SK-N-SH (cell line): Measurements from ENCODE around the gene TOX2. TPM values are rescaled to one million over a fixed set of nuclear protein-coding genes. Genes with fewer than 3 reads are reported as not detected.

ENCODE experiments used
- CTCF ChIA-PET: fragments of 300-600, 350-600 bp; formaldehyde crosslinking; extraction: SDS; loops from one replicate; lab custom pipeline; 2021; lab: Yijun Ruan, JAX
- POLR2A ChIA-PET: fragments of 350-600 bp; sonication (Branson Sonifier 250); formaldehyde crosslinking; extraction: SDS; loops from one replicate; lab custom pipeline; 2020; ENCODE audit warnings: antibody characterized with exemption, inconsistent platforms; lab: Yijun Ruan, JAX
- DNase-seq: peaks from one replicate; pipeline ENCODE4 v3.0.0; 2012
- H2AFZ ChIP-seq: fragments of 200-600 bp; sonication (generic); 2 replicates; pipeline ENCODE4 v1.8.1; 2016; ENCODE audit warnings: antibody characterized with exemption, mild to moderate bottlenecking, low read depth
- H3F3A ChIP-seq: fragments of 200-600 bp; sonication (generic); replicated peaks from 2 replicates; pipeline ENCODE3; 2016; ENCODE audit warnings: antibody characterized with exemption, mild to moderate bottlenecking; ENCODE audit not compliant: insufficient read depth
- H3K27ac ChIP-seq, 2 experiments: fragments of 200-500 bp in 1 of 2; fragments of 200-600 bp in 1 of 2; sonication (Bioruptor generic) in 1 of 2; sonication (generic), shearing (Covaris generic) in 1 of 2; 2 replicates each; pipeline versions ENCODE4 v1.5.1 to v1.6.1; 2014 to 2016; ENCODE audit warnings: low read depth in 2 of 2, inconsistent platforms in 1 of 2, low read length in 1 of 2, mild to moderate bottlenecking in 1 of 2, mixed read lengths in 1 of 2
- H3K27me3 ChIP-seq: fragments of 200-600 bp; sonication (generic), shearing (Covaris generic); 2 replicates; pipeline ENCODE4 v1.6.1; 2016; ENCODE audit warnings: mixed run types; ENCODE audit not compliant: insufficient read depth
- H3K36me3 ChIP-seq, 2 experiments: fragments of 200-500 bp in 1 of 2; fragments of 200-600 bp in 1 of 2; sonication (Bioruptor generic) in 1 of 2; sonication (generic) in 1 of 2; replicated peaks in 1 of 2; 2 replicates each; pipeline versions ENCODE3 to v1.5.1; 2014 to 2016; ENCODE audit warnings: low read length in 1 of 2, mild to moderate bottlenecking in 1 of 2; ENCODE audit not compliant: insufficient read depth in 2 of 2, control insufficient read depth in 1 of 2
- H3K4me1 ChIP-seq, 2 experiments: fragments of 200-500 bp in 1 of 2; fragments of 200-600 bp in 1 of 2; sonication (Bioruptor generic) in 1 of 2; sonication (generic), shearing (Covaris generic) in 1 of 2; 2 replicates each; pipeline versions ENCODE4 v1.5.1 to v1.6.1; 2014 to 2016; ENCODE audit warnings: low read depth in 1 of 2, low read length in 1 of 2, mixed run types in 1 of 2; ENCODE audit not compliant: insufficient read depth in 2 of 2, control insufficient read depth in 1 of 2
- H3K4me2 ChIP-seq: fragments of 200-600 bp; sonication (generic), shearing (Covaris generic); 2 replicates; pipeline ENCODE4 v1.6.1; 2017; ENCODE audit warnings: mixed run types
- H3K4me3 ChIP-seq, 2 experiments: fragments of 200-500 bp in 1 of 2; fragments of 200-600 bp in 1 of 2; sonication (Bioruptor generic) in 1 of 2; sonication (generic), shearing (Covaris generic) in 1 of 2; 2 replicates each; pipeline versions ENCODE4 v1.5.1 to v1.8.1; 2014 to 2016; ENCODE audit warnings: low read depth in 2 of 2, inconsistent platforms in 1 of 2, low read length in 1 of 2, mild to moderate bottlenecking in 1 of 2, mixed read lengths in 1 of 2, moderate library complexity in 1 of 2
- H3K79me2 ChIP-seq: fragments of 200-600 bp; sonication (generic); 2 replicates; pipeline ENCODE4 v1.8.1; 2017; ENCODE audit warnings: mild to moderate bottlenecking; ENCODE audit not compliant: insufficient read depth
- H3K9ac ChIP-seq: fragments of 200-600 bp; sonication (generic); 2 replicates; pipeline ENCODE4 v1.6.1; 2017; ENCODE audit warnings: mixed run types
- H3K9me2 ChIP-seq: fragments of 200-600 bp; sonication (generic); 2 replicates; pipeline ENCODE4 v1.6.1; 2017; ENCODE audit warnings: mixed run types
- H3K9me3 ChIP-seq: fragments of 200-600 bp; sonication (generic); 2 replicates; pipeline ENCODE4 v1.6.1; 2017; ENCODE audit warnings: mixed run types, mild to moderate bottlenecking, moderate library complexity
- H4K20me1 ChIP-seq: fragments of 200-600 bp; sonication (generic); 2 replicates; pipeline ENCODE4 v1.6.1; 2017; ENCODE audit warnings: mild to moderate bottlenecking, mixed run types; ENCODE audit not compliant: insufficient read depth
- CHD2 ChIP-seq: fragments of 150-350 bp; IDR thresholded peaks from 2 replicates; pipeline ENCODE4 v1.6.1; 2018; ENCODE audit warnings: low read length; ENCODE audit not compliant: partially characterized antibody
- CTCF ChIP-seq: fragments of 200-600 bp; sonication (generic); IDR thresholded peaks from 2 replicates; pipeline ENCODE4 v1.6.1; 2017; ENCODE audit warnings: antibody characterized with exemption, mild to moderate bottlenecking, moderate library complexity
- ELF1 ChIP-seq: IDR thresholded peaks from 2 replicates; pipeline ENCODE4 v1.4.0; 2012
- EP300 ChIP-seq, 2 experiments: IDR thresholded peaks; 2 replicates each; pipeline versions ENCODE4 v1.4.0 to v1.6.1; 2012; ENCODE audit warnings: borderline replicate concordance in 1 of 2, low read depth in 1 of 2, low read length in 1 of 2
- EZH2phosphoT487 ChIP-seq: fragments of 200-600 bp; sonication (generic); IDR thresholded peaks from 2 replicates; pipeline ENCODE4 v1.6.1; 2017; ENCODE audit warnings: low read depth, mixed run types, mild to moderate bottlenecking, antibody characterized with exemption, moderate library complexity, borderline replicate concordance
- FOSL2 ChIP-seq: IDR thresholded peaks from 2 replicates; pipeline ENCODE4 v1.4.0; 2012; ENCODE audit warnings: low read depth, mild to moderate bottlenecking, moderate library complexity, borderline replicate concordance
- FOXJ3 ChIP-seq: sonication (generic); formaldehyde crosslinking; IDR thresholded peaks from 2 replicates; pipeline ENCODE4 v1.5.1; 2020; ENCODE audit warnings: mild to moderate bottlenecking, missing genetic modification reagents
- FOXM1 ChIP-seq: IDR thresholded peaks from 2 replicates; pipeline ENCODE4 v1.4.0; 2012; ENCODE audit warnings: low read depth, mild to moderate bottlenecking
- GABPA ChIP-seq: IDR thresholded peaks from 2 replicates; pipeline ENCODE4 v1.4.0; 2012; ENCODE audit warnings: low read depth, mild to moderate bottlenecking
- GATA2 ChIP-seq: sonication (generic); formaldehyde crosslinking; IDR thresholded peaks from 2 replicates; pipeline ENCODE4 v1.5.0; 2020; ENCODE audit warnings: mild to moderate bottlenecking, missing genetic modification reagents
- JUND ChIP-seq: IDR thresholded peaks from 2 replicates; pipeline ENCODE4 v1.4.0; 2012
- MEF2A ChIP-seq: IDR thresholded peaks from 2 replicates; pipeline ENCODE4 v1.4.0; 2012; ENCODE audit warnings: low read depth, borderline replicate concordance
- NFIC ChIP-seq: IDR thresholded peaks from 2 replicates; pipeline ENCODE4 v1.4.0; 2012; ENCODE audit warnings: borderline replicate concordance
- POLR2AphosphoS5 ChIP-seq: IDR thresholded peaks from 2 replicates; pipeline ENCODE4 v1.6.1; 2012; ENCODE audit warnings: low read depth, low read length
- RAD21 ChIP-seq: IDR thresholded peaks from 2 replicates; pipeline ENCODE4 v1.6.1; 2012; ENCODE audit warnings: mild to moderate bottlenecking, low read length
- RCOR1 ChIP-seq: fragments of 150-350 bp; IDR thresholded peaks from 2 replicates; pipeline ENCODE4 v1.6.1; 2017; ENCODE audit warnings: antibody characterized with exemption, low read length
- RFX5 ChIP-seq: IDR thresholded peaks from 2 replicates; pipeline ENCODE4 v1.6.1; 2012; ENCODE audit warnings: mild to moderate bottlenecking, improper control_type of control experiment, low read length
- RXRA ChIP-seq: IDR thresholded peaks from 2 replicates; pipeline ENCODE4 v1.4.0; 2012; ENCODE audit warnings: low read depth, mild to moderate bottlenecking, borderline replicate concordance
- SIN3A ChIP-seq: IDR thresholded peaks from 2 replicates; pipeline ENCODE4 v1.6.1; 2012; ENCODE audit warnings: low read depth, mild to moderate bottlenecking, low read length, moderate library complexity, borderline replicate concordance
- SMC3 ChIP-seq: IDR thresholded peaks from 2 replicates; pipeline ENCODE4 v1.6.1; 2012; ENCODE audit warnings: low read depth, low read length, improper control_type of control experiment
- TAF1 ChIP-seq: IDR thresholded peaks from 2 replicates; pipeline ENCODE4 v1.6.1; 2012; ENCODE audit warnings: low read depth, mild to moderate bottlenecking, low read length, moderate library complexity, borderline replicate concordance
- TCF12 ChIP-seq: IDR thresholded peaks from 2 replicates; pipeline ENCODE4 v1.4.0; 2012
- TEAD4 ChIP-seq: IDR thresholded peaks from 2 replicates; pipeline ENCODE4 v1.4.0; 2012; ENCODE audit warnings: mild to moderate bottlenecking, borderline replicate concordance; ENCODE audit not compliant: insufficient read depth
- YY1 ChIP-seq: IDR thresholded peaks from 2 replicates; pipeline ENCODE4 v1.4.0; 2012; ENCODE audit warnings: low read depth, mild to moderate bottlenecking
- WGBS: methylation state at CpG from one replicate; pipeline ENCODE4 v1.1.6; 2017; ENCODE audit warnings: low lambda C conversion rate; 5-methylcytosine and 5-hydroxymethylcytosine counted together
- polyA plus RNA-seq, 3 experiments: library from polyadenylated mRNA; depleted of rRNA; stranded (reverse); fragments of >200 nt; gene quantifications; 2 replicates each; pipeline ENCODE4 v1.2.3, GENCODE V29; 2012
- TF ChIP-seq, protein P1 (sequence below): IDR thresholded peaks from 2 replicates; pipeline ENCODE4 v1.4.0; 2012; ENCODE audit warnings: low read depth, borderline replicate concordance
- TF ChIP-seq, protein P2 (sequence below): IDR thresholded peaks from 2 replicates; pipeline ENCODE4; 2012
- TF ChIP-seq, protein P3 (sequence below): fragments of 150-350 bp; IDR thresholded peaks from 2 replicates; pipeline ENCODE4 v1.6.1; 2016; ENCODE audit warnings: mild to moderate bottlenecking, low read depth, low read length

Gene TOX2
- polyA plus RNA-seq, 1 of the 3 experiments (the other 2 are of a cell fraction): 15.4 TPM

- TF ChIP-seq, protein P1, sequence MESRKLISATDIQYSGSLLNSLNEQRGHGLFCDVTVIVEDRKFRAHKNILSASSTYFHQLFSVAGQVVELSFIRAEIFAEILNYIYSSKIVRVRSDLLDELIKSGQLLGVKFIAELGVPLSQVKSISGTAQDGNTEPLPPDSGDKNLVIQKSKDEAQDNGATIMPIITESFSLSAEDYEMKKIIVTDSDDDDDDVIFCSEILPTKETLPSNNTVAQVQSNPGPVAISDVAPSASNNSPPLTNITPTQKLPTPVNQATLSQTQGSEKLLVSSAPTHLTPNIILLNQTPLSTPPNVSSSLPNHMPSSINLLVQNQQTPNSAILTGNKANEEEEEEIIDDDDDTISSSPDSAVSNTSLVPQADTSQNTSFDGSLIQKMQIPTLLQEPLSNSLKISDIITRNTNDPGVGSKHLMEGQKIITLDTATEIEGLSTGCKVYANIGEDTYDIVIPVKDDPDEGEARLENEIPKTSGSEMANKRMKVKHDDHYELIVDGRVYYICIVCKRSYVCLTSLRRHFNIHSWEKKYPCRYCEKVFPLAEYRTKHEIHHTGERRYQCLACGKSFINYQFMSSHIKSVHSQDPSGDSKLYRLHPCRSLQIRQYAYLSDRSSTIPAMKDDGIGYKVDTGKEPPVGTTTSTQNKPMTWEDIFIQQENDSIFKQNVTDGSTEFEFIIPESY: no peak
- no peak for TF ChIP-seq MEF2A
- no peak for TF ChIP-seq FOXM1
Observed at GRCh38 chr20:43974695-43975094, 60.0 kb downstream of the TOX2 start (continued).

DNA sequence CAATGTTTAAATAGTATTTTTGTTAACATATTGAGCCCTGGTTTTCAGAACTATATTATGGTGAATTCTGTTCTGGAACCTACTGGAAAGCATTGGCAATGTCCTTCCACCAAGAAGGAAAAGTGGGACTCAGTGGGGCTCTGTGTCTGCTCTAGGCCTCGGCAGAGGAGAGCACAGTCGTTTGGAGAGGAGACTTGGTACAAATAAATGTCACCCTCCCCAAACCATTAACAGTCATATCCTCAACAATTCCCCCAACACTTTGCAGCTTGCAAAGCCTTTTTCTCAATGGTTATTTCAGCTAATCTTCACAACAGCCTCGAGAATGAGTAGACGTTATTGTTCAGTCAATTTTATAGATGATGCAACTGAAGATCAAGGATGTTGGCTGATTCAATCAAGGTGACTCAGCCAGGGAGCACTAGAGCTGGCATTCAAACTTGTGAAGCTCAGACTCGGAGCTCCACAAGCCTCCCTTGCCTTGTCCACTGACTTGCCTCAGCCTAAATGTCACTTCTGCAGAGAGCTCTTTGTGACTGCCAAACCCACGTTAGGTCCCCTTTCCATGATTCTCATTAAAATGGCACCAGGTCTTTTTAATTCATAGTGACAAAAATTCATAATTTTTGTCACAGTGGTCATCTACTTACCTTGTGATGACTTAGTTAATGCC is 60.6 kb downstream of the TOX2 start:
- H3K4me2 ChIP-seq: no peak overlapping the region
- H3K9ac ChIP-seq: no peak overlapping the region; the same call in 1 of the 2 replicates
- no peaks in the 10 kb centered on the region for H3F3A ChIP-seq
- no peaks in the 10 kb centered on the region for H4K20me1 ChIP-seq
- no peak for DNase-seq
- H3K27ac ChIP-seq: peak overlapping the region in 1 of 2 experiments; percentile 75; a peak in 2 of 4 replicates
- no peak overlapping the region for H2AFZ ChIP-seq
- no peaks in the 10 kb centered on the region for H3K27me3 ChIP-seq
- ChIA-PET CTCF (interaction anchor here (0.7 kb wide), 1 partner anchor 13 kb away, joined by 3 read pairs; no protein-coding TSS in a partner anchor), POLR2A (no interaction called here)
- H3K4me3 ChIP-seq: no peak overlapping the region
- no peaks in the 10 kb centered on the region for H3K9me2 ChIP-seq
- peaks cover 0 to 6% of the 10 kb centered on the region in 2 experiments; a peak in 1 of 4 replicates for H3K4me1 ChIP-seq
- 48% methylated on average over 6 of the region's 6 CpGs for WGBS
- H3K9me3 ChIP-seq: no peaks in the 10 kb centered on the region
- no peaks in the 10 kb centered on the region for H3K79me2 ChIP-seq
- no peaks in the 10 kb centered on the region for H3K36me3 ChIP-seq
- TF ChIP-seq FOSL2 (peak; percentile 71), RFX5 (no peak), ELF1 (no peak), CHD2 (no peak), JUND (peak; percentile 62; the same call in 1 of the 2 replicates), RCOR1 (no peak), TCF12 (peak; percentile 33), GATA2 (CRISPR knock-in tag) (no peak), EP300 (IDR thresholded peaks at IDR 0.05; ENCODE audit: borderline replicate concordance in 1 of 2, low read depth in 1 of 2, low read length in 1 of 2) (peak in 1 of 2 experiments; percentile 57; a peak in 1 of 4 replicates), RAD21 (no peak), FOXM1 (no peak), EZH2phosphoT487 (no peak), YY1 (no peak), CTCF (no peak), SIN3A (no peak), GABPA (no peak), POLR2AphosphoS5 (no peak), NFIC (no peak), TAF1 (no peak), TEAD4 (no peak), FOXJ3 (CRISPR knock-in tag) (no peak), SMC3 (no peak), RXRA (no peak)
- TF ChIP-seq, protein P2, sequence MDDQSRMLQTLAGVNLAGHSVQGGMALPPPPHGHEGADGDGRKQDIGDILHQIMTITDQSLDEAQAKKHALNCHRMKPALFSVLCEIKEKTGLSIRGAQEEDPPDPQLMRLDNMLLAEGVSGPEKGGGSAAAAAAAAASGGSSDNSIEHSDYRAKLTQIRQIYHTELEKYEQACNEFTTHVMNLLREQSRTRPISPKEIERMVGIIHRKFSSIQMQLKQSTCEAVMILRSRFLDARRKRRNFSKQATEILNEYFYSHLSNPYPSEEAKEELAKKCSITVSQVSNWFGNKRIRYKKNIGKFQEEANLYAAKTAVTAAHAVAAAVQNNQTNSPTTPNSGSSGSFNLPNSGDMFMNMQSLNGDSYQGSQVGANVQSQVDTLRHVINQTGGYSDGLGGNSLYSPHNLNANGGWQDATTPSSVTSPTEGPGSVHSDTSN: peak; percentile 57
- TF ChIP-seq, protein P3, sequence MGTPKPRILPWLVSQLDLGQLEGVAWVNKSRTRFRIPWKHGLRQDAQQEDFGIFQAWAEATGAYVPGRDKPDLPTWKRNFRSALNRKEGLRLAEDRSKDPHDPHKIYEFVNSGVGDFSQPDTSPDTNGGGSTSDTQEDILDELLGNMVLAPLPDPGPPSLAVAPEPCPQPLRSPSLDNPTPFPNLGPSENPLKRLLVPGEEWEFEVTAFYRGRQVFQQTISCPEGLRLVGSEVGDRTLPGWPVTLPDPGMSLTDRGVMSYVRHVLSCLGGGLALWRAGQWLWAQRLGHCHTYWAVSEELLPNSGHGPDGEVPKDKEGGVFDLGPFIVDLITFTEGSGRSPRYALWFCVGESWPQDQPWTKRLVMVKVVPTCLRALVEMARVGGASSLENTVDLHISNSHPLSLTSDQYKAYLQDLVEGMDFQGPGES: no peak
